Activated CD8-positive, alpha-beta T cell treated with anti-CD3 and anti-CD28 coated beads for 36 hours (primary cell): Measurements from ENCODE around the gene NUMBL. TPM values are rescaled to one million over a fixed set of nuclear protein-coding genes. Genes with fewer than 3 reads are reported as not detected.

ENCODE experiments used
- ATAC-seq: fragments of 200-7000 bp; cut with Tn5 transposase; one replicate; pipeline ENCODE4 v1.10.0; 2021; ENCODE audit warnings: mild to moderate bottlenecking, moderate library complexity
- CTCF ChIA-PET: fragments of 350-600 bp; sonication (Branson Sonifier 250); formaldehyde crosslinking; loops from one replicate; lab custom pipeline; 2021; ENCODE audit warnings: antibody characterized with exemption; lab: Charles Lee
- POLR2A ChIA-PET: fragments of 350-600 bp; sonication (Branson Sonifier 250); formaldehyde crosslinking; loops from one replicate; lab custom pipeline; 2021; ENCODE audit warnings: antibody characterized with exemption; lab: Charles Lee
- DNase-seq: peaks from one replicate; pipeline ENCODE4 v3.0.0-alpha.2; 2020
- H3K27ac Mint-ChIP-seq: one replicate; pipeline ENCODE4 v1.8.0; 2021; ENCODE audit warnings: mild to moderate bottlenecking, mixed read lengths
- H3K27me3 Mint-ChIP-seq: one replicate; pipeline ENCODE4 v1.8.0; 2021; ENCODE audit warnings: mixed read lengths
- H3K36me3 Mint-ChIP-seq: one replicate; pipeline ENCODE4 v1.8.0; 2021; ENCODE audit warnings: low read depth, mixed read lengths
- H3K4me1 Mint-ChIP-seq: one replicate; pipeline ENCODE4 v1.8.0; 2021; ENCODE audit warnings: low read depth, mixed read lengths
- H3K4me3 Mint-ChIP-seq: one replicate; pipeline ENCODE4 v1.8.0; 2021; ENCODE audit warnings: mild to moderate bottlenecking, moderate library complexity, mixed read lengths
- H3K9me3 Mint-ChIP-seq: one replicate; pipeline ENCODE4 v1.8.0; 2021; ENCODE audit warnings: mixed read lengths
- CTCF ChIP-seq: fragments of 200-600 bp; IDR thresholded peaks from one replicate; pipeline ENCODE4 v1.8.0; 2022; ENCODE audit warnings: antibody characterized with exemption, mild to moderate bottlenecking
- intact Hi-C: fragments of 100-400 bp; cut with micrococcal nuclease; formaldehyde crosslinking; loops from one replicate; pipeline ENCODE4 v1.10.0; 2022
- total RNA-seq, 2 experiments: library from RNA; stranded (reverse); gene quantifications; one replicate each; pipeline ENCODE4 v1.2.3, GENCODE V29; 2021

Gene NUMBL
- total RNA-seq, 2 experiments from 2014 or later: 13.7 to 17.7 TPM

GRCh38 chr19:40681039-40681438 is 9.4 kb downstream of the NUMBL start:
- H3K27me3 Mint-ChIP-seq: no peaks in the 10 kb centered on the region
- no peak overlapping the region for H3K4me3 Mint-ChIP-seq
- ChIA-PET CTCF (no interaction called here), POLR2A (no interaction called here)
- no peaks in the 10 kb centered on the region for H3K9me3 Mint-ChIP-seq
- H3K27ac Mint-ChIP-seq: no peak overlapping the region
- H3K36me3 Mint-ChIP-seq: peaks cover 34% of the 10 kb centered on the region
- TF ChIP-seq CTCF: no peak
- intact Hi-C loops: no loop called here
- no peak for DNase-seq
- no peak for ATAC-seq
- H3K4me1 Mint-ChIP-seq: no peaks in the 10 kb centered on the region

- ChIA-PET CTCF (no interaction called here), POLR2A (no interaction called here)
- peaks cover 23% of the 10 kb centered on the region for H3K36me3 Mint-ChIP-seq
- H3K9me3 Mint-ChIP-seq: no peaks in the 10 kb centered on the region
- no peaks in the 10 kb centered on the region for H3K27me3 Mint-ChIP-seq
- no peak overlapping the region for H3K27ac Mint-ChIP-seq
- DNase-seq (no peak), ATAC-seq (no peak)
- no peaks in the 10 kb centered on the region for H3K4me1 Mint-ChIP-seq
- intact Hi-C loops: no loop called here
- no peak overlapping the region for H3K4me3 Mint-ChIP-seq
- TF ChIP-seq CTCF: no peak
Measured at GRCh38 chr19:40677156-40677555, 13.3 kb downstream of the NUMBL start.

GRCh38 chr19:40674291-40674690 is 16.2 kb downstream of the NUMBL start:
- ChIA-PET POLR2A (interaction anchor here (1.0 kb wide), 1 partner anchor 48 kb away, joined by 3 read pairs; no protein-coding TSS in a partner anchor), CTCF (no interaction called here)
- Mint-ChIP-seq H3K4me3 (no peak overlapping the region), H3K36me3 (peaks cover 29% of the 10 kb centered on the region), H3K9me3 (peaks cover 3% of the 10 kb centered on the region), H3K4me1 (no peaks in the 10 kb centered on the region), H3K27me3 (no peaks in the 10 kb centered on the region), H3K27ac (no peak overlapping the region)
- intact Hi-C loops: no loop called here
- DNase-seq (no peak), ATAC-seq (no peak)
- no peak for TF ChIP-seq CTCF

GRCh38 chr19:40673397-40673796 is 17.1 kb downstream of the NUMBL start:
- Mint-ChIP-seq H3K27ac (no peak overlapping the region), H3K27me3 (no peaks in the 10 kb centered on the region), H3K9me3 (peaks cover 6% of the 10 kb centered on the region), H3K4me3 (no peak overlapping the region), H3K4me1 (no peaks in the 10 kb centered on the region), H3K36me3 (peaks cover 34% of the 10 kb centered on the region)
- intact Hi-C loops: no loop called here
- POLR2A ChIA-PET: interaction anchor here (1.0 to 1.1 kb wide), 2 partner anchors 10 to 49 kb away, joined by 3 to 5 read pairs; no protein-coding TSS in a partner anchor
- CTCF ChIA-PET: no interaction called here
- no peak for TF ChIP-seq CTCF
- ATAC-seq (no peak), DNase-seq (no peak)

GRCh38 chr19:40672573-40673299 is 17.7 kb downstream of the NUMBL start:
- ATAC-seq (no peak), DNase-seq (no peak)
- Mint-ChIP-seq H3K36me3 (peaks cover 33% of the 10 kb centered on the region), H3K27ac (no peak overlapping the region), H3K4me1 (no peaks in the 10 kb centered on the region), H3K27me3 (no peaks in the 10 kb centered on the region), H3K4me3 (no peak overlapping the region), H3K9me3 (peaks cover 6% of the 10 kb centered on the region)
- CTCF ChIA-PET: interaction anchor here (1.7 kb wide), 1 partner anchor 10 kb away, joined by 3 read pairs; no protein-coding TSS in a partner anchor
- TF ChIP-seq CTCF: no peak
- POLR2A ChIA-PET: interaction anchor here (1.1 kb wide), 1 partner anchor 9 kb away, joined by 5 read pairs; no protein-coding TSS in a partner anchor
- intact Hi-C loops: no loop called here
